ENCODE measurements around the gene MTUS2.

- TF ChIP-seq CTCF (IDR thresholded peaks at IDR 0.05) (no peak), POLR2A (IDR thresholded peaks at IDR 0.05) (no peak)
Observed at GRCh38 chr13:29279356-29280254, 459.5 kb downstream of the MTUS2 start.

Data from body of pancreas (tissue), 4 donors.